Measurements from ENCODE around the gene DOK5.

The DOK5 gene

GRCh38 chr20:54645445-54646155 lies 170.2 kb downstream of the DOK5 start:
- H3K4me3 ChIP-seq (ENCODE audit: extremely low read depth, insufficient read depth, low read length, poor library complexity, severe bottlenecking): no peak overlapping the region
- no peak overlapping the region for H3K27ac ChIP-seq (ENCODE audit: low read depth, low read length, severe bottlenecking)
- H3K9me3 ChIP-seq (ENCODE audit: control insufficient read depth, low read length): no peaks in the 10 kb centered on the region
- H3K36me3 ChIP-seq (ENCODE audit: control insufficient read depth, insufficient read depth, low read length): no peaks in the 10 kb centered on the region
- no peaks in the 10 kb centered on the region for H3K4me1 ChIP-seq (ENCODE audit: control insufficient read depth, insufficient read depth, low read length, poor library complexity, severe bottlenecking)
- WGBS, 2 experiments (ENCODE audit: insufficient coverage in 2 of 2): 74% methylated on average over 4 of the region's 8 CpGs; no CpG with 5 or more reads in 1 of the 2 experiments

GRCh38 chr20:54646156-54646517 lies 170.7 kb downstream of the DOK5 start:
- no peak overlapping the region for H3K27ac ChIP-seq (ENCODE audit: low read depth, low read length, severe bottlenecking)
- no peaks in the 10 kb centered on the region for H3K4me1 ChIP-seq (ENCODE audit: control insufficient read depth, insufficient read depth, low read length, poor library complexity, severe bottlenecking)
- no peaks in the 10 kb centered on the region for H3K9me3 ChIP-seq (ENCODE audit: control insufficient read depth, low read length)
- WGBS, 2 experiments (ENCODE audit: insufficient coverage in 2 of 2): 100% methylated on average over 1 to 2 of the region's 4 CpGs
- H3K4me3 ChIP-seq (ENCODE audit: extremely low read depth, insufficient read depth, low read length, poor library complexity, severe bottlenecking): no peak overlapping the region
- H3K36me3 ChIP-seq (ENCODE audit: control insufficient read depth, insufficient read depth, low read length): no peaks in the 10 kb centered on the region

- H3K9me3 ChIP-seq (ENCODE audit: control insufficient read depth, low read length): no peaks in the 10 kb centered on the region
- no peaks in the 10 kb centered on the region for H3K36me3 ChIP-seq (ENCODE audit: control insufficient read depth, insufficient read depth, low read length)
- no peak overlapping the region for H3K4me3 ChIP-seq (ENCODE audit: extremely low read depth, insufficient read depth, low read length, poor library complexity, severe bottlenecking)
- 83 to 84% methylated on average over 8 to 9 of the region's 9 CpGs for WGBS, 2 experiments (ENCODE audit: insufficient coverage in 2 of 2)
- no peaks in the 10 kb centered on the region for H3K4me1 ChIP-seq (ENCODE audit: control insufficient read depth, insufficient read depth, low read length, poor library complexity, severe bottlenecking)
- no peak overlapping the region for H3K27ac ChIP-seq (ENCODE audit: low read depth, low read length, severe bottlenecking)
These were observed 173.2 kb downstream of the DOK5 start for GRCh38 chr20:54648421-54649142.

DNA sequence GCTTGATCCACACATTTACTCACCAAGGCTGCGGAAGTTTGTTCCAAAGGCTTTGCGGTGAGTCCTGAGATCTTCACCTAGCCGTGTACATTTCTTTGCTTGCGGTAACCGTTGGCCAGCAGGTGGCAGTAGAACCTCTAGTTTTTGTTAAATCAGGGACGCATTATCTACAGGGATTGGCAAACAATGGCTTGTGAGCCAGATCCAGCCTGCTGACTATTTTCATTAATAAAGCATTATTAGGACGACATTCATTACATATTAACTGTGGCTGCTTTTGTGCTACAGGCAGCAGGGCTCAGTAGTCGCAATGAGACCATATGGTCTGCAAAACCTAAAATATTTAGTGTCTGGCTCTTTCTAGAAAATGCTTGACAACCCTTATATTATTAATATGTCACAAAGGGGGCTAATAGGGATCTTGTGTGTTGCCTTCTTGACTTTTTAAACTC lies 174.1 kb downstream of the DOK5 start:
- Histone ChIP-seq H3K9me3 (ENCODE audit: control insufficient read depth, low read length) (no peaks in the 10 kb centered on the region), H3K4me3 (ENCODE audit: extremely low read depth, insufficient read depth, low read length, poor library complexity, severe bottlenecking) (no peak overlapping the region), H3K36me3 (ENCODE audit: control insufficient read depth, insufficient read depth, low read length) (no peaks in the 10 kb centered on the region), H3K4me1 (ENCODE audit: control insufficient read depth, insufficient read depth, low read length, poor library complexity, severe bottlenecking) (no peaks in the 10 kb centered on the region), H3K27ac (ENCODE audit: low read depth, low read length, severe bottlenecking) (no peak overlapping the region)
- WGBS, 2 experiments (ENCODE audit: insufficient coverage in 2 of 2): 20 to 25% methylated on average over 4 to 8 of the region's 8 CpGs

- WGBS, 2 experiments (ENCODE audit: insufficient coverage in 2 of 2): 86% methylated on average over 1 of the region's 4 CpGs; no CpG with 5 or more reads in 1 of the 2 experiments
- no peaks in the 10 kb centered on the region for H3K36me3 ChIP-seq (ENCODE audit: control insufficient read depth, insufficient read depth, low read length)
- H3K4me3 ChIP-seq (ENCODE audit: extremely low read depth, insufficient read depth, low read length, poor library complexity, severe bottlenecking): no peak overlapping the region
- no peak overlapping the region for H3K27ac ChIP-seq (ENCODE audit: low read depth, low read length, severe bottlenecking)
- H3K9me3 ChIP-seq (ENCODE audit: control insufficient read depth, low read length): no peaks in the 10 kb centered on the region
- no peaks in the 10 kb centered on the region for H3K4me1 ChIP-seq (ENCODE audit: control insufficient read depth, insufficient read depth, low read length, poor library complexity, severe bottlenecking)
These were observed 174.8 kb downstream of the DOK5 start for GRCh38 chr20:54650052-54650719.

GRCh38 chr20:54651252-54651651 lies 175.9 kb downstream of the DOK5 start:
- H3K9me3 ChIP-seq (ENCODE audit: control insufficient read depth, low read length): no peaks in the 10 kb centered on the region
- no peak overlapping the region for H3K4me3 ChIP-seq (ENCODE audit: extremely low read depth, insufficient read depth, low read length, poor library complexity, severe bottlenecking)
- no peaks in the 10 kb centered on the region for H3K4me1 ChIP-seq (ENCODE audit: control insufficient read depth, insufficient read depth, low read length, poor library complexity, severe bottlenecking)
- WGBS, 2 experiments (ENCODE audit: insufficient coverage in 2 of 2): 100% methylated on average over 1 of the region's 3 CpGs; no CpG with 5 or more reads in 1 of the 2 experiments
- no peaks in the 10 kb centered on the region for H3K36me3 ChIP-seq (ENCODE audit: control insufficient read depth, insufficient read depth, low read length)
- H3K27ac ChIP-seq (ENCODE audit: low read depth, low read length, severe bottlenecking): no peak overlapping the region

- Histone ChIP-seq H3K36me3 (ENCODE audit: control insufficient read depth, insufficient read depth, low read length) (no peaks in the 10 kb centered on the region), H3K27ac (ENCODE audit: low read depth, low read length, severe bottlenecking) (no peak overlapping the region), H3K9me3 (ENCODE audit: control insufficient read depth, low read length) (no peaks in the 10 kb centered on the region), H3K4me3 (ENCODE audit: extremely low read depth, insufficient read depth, low read length, poor library complexity, severe bottlenecking) (no peak overlapping the region), H3K4me1 (ENCODE audit: control insufficient read depth, insufficient read depth, low read length, poor library complexity, severe bottlenecking) (no peaks in the 10 kb centered on the region)
- WGBS, 2 experiments (ENCODE audit: insufficient coverage in 2 of 2): 68% methylated on average over 2 to 3 of the region's 4 CpGs
These were observed 179.1 kb downstream of the DOK5 start for GRCh38 chr20:54654450-54654849.

GRCh38 chr20:54657268-54657826 lies 182.0 kb downstream of the DOK5 start:
- Histone ChIP-seq H3K9me3 (ENCODE audit: control insufficient read depth, low read length) (no peaks in the 10 kb centered on the region), H3K27ac (ENCODE audit: low read depth, low read length, severe bottlenecking) (no peak overlapping the region), H3K4me1 (ENCODE audit: control insufficient read depth, insufficient read depth, low read length, poor library complexity, severe bottlenecking) (no peaks in the 10 kb centered on the region), H3K4me3 (ENCODE audit: extremely low read depth, insufficient read depth, low read length, poor library complexity, severe bottlenecking) (no peak overlapping the region), H3K36me3 (ENCODE audit: control insufficient read depth, insufficient read depth, low read length) (no peaks in the 10 kb centered on the region)
- WGBS, 2 experiments (ENCODE audit: insufficient coverage in 2 of 2): 49% methylated on average over 2 of the region's 2 CpGs; no CpG with 5 or more reads in 1 of the 2 experiments

DNA sequence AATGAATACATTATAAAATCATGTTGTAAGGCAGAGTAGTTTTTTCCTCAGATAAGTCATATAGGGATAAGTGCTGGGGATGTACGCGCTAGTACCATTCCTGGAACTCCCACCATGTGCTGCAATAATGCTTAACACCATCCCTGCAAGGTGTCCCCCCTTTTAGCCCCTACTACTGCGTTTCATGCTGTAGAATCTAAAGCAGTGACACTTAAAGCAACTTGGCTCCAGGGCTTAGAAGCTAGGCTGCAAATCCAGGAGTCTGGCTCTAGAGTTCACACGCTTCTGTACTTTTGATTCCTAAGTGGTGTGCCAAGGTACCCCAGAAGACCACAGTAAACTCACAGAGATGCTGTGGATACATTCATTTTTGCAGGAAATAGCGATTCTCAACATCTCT lies 183.1 kb downstream of the DOK5 start:
- 87 to 93% methylated on average over 4 to 5 of the region's 5 CpGs for WGBS, 2 experiments (ENCODE audit: insufficient coverage in 2 of 2)
- no peak overlapping the region for H3K4me3 ChIP-seq (ENCODE audit: extremely low read depth, insufficient read depth, low read length, poor library complexity, severe bottlenecking)
- peaks cover 5% of the 10 kb centered on the region for H3K4me1 ChIP-seq (ENCODE audit: control insufficient read depth, insufficient read depth, low read length, poor library complexity, severe bottlenecking)
- H3K27ac ChIP-seq (ENCODE audit: low read depth, low read length, severe bottlenecking): no peak overlapping the region
- no peaks in the 10 kb centered on the region for H3K36me3 ChIP-seq (ENCODE audit: control insufficient read depth, insufficient read depth, low read length)
- H3K9me3 ChIP-seq (ENCODE audit: control insufficient read depth, low read length): no peaks in the 10 kb centered on the region

GRCh38 chr20:54661265-54661664 lies 185.9 kb downstream of the DOK5 start:
- WGBS, 2 experiments (ENCODE audit: insufficient coverage in 2 of 2): 20 to 54% methylated on average over 1 to 2 of the region's 3 CpGs
- Histone ChIP-seq H3K27ac (ENCODE audit: low read depth, low read length, severe bottlenecking) (no peak overlapping the region), H3K4me3 (ENCODE audit: extremely low read depth, insufficient read depth, low read length, poor library complexity, severe bottlenecking) (no peak overlapping the region), H3K4me1 (ENCODE audit: control insufficient read depth, insufficient read depth, low read length, poor library complexity, severe bottlenecking) (peaks cover 5% of the 10 kb centered on the region), H3K36me3 (ENCODE audit: control insufficient read depth, insufficient read depth, low read length) (no peaks in the 10 kb centered on the region), H3K9me3 (ENCODE audit: control insufficient read depth, low read length) (no peaks in the 10 kb centered on the region)
